Measurements from ENCODE around the gene OR51F2.
"Not testable (repeated sequence)": the region's sequence is repeated elsewhere in the genome, so short reads cannot be mapped to it uniquely, and the experiment has no call there.

OR51F2 gene

DNA sequence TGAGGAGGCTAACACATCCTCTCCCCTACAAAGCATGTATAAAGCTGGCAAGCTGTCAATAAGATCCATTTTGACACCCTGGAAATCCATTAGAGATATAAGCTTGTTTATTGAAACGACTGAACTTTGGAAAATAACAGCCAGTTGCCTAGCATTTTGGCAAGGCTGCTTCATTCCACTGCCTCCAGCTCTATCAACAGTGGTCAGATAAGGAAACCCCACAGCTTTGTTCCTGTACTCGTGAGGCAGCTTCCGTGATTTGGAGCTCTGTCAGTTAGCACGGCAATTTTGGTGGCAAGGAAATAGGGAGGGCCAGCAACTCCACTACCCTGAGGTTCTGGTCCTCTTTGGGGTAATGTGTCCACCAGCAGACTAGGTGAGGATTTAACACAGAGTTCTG is 29.9 kb downstream of the OR51F2 start:
- no peak for TF ChIP-seq POLR2A (IDR thresholded peaks at IDR 0.05; ENCODE audit: low read depth, low read length)
- no peak for FAIRE-seq
- DNase-seq (ENCODE audit: insufficient read length, low spot score) = no peak

- DNase-seq (ENCODE audit: insufficient read length, low spot score); FAIRE-seq: not testable (repeated sequence)
These were observed 33.2 kb downstream of the OR51F2 start for GRCh38 chr11:4854286-4854685.

DNA sequence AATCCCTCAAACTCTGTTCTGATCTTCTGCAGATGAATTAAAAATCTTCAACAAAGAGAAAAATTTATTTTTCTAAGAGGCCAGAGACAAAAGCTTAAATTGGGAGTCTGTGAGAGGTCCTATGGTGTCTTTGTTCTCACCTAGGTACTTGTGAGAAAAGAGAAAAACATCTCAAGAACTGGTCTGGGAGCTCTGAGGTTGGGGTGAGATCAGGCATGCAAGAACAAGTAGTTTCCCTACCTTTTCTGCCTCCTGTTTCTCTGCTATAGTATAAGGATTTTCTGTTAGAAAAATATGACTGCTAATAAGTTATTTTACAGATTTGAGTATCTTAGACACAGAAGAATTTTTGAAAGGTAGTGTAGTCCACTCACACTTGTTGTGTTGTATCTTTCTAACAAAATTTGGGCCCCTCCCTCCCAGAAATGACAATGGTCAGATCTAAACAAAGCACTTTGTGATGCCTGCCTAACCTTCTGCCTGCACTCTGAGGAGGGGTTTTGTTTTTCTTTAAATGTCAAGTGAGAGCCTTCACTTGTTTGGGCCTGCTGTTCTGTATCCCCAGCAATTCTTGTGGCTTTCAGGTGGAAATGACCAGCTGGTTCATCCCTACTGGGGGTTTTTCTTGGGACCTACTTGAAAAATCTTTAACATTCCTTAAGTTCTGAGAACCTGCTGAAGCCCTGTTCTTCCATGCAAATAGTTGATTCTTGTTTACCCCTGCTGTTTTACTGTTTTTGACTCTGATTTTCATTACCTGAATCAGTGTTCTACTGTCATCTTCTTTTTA is 41.5 kb downstream of the OR51F2 start:
- DNase-seq (ENCODE audit: insufficient read length, low spot score) (no peak), FAIRE-seq (no peak)
- TF ChIP-seq POLR2A (IDR thresholded peaks at IDR 0.05; ENCODE audit: low read depth, low read length) = no peak

- TF ChIP-seq POLR2A (IDR thresholded peaks at IDR 0.05; ENCODE audit: low read depth, low read length) = no peak
- DNase-seq (ENCODE audit: insufficient read length, low spot score) (no peak), FAIRE-seq (no peak)
These were observed 42.8 kb downstream of the OR51F2 start for GRCh38 chr11:4863876-4864275.

GRCh38 chr11:4865855-4866254 is 44.7 kb downstream of the OR51F2 start:
- no peak for FAIRE-seq
- no peak for TF ChIP-seq POLR2A (IDR thresholded peaks at IDR 0.05; ENCODE audit: low read depth, low read length)
- DNase-seq (ENCODE audit: insufficient read length, low spot score) = no peak
